Activated CD8-positive, alpha-beta memory T cell treated with anti-CD3 and anti-CD28 coated beads, Interleukin-2, amount 50 U/mL, for 24 hours (primary cell): Measurements from ENCODE around the gene WNT16.
"Not testable (repeated sequence)": the region's sequence is repeated elsewhere in the genome, so short reads cannot be mapped to it uniquely, and the experiment has no call there.

ENCODE experiments used
- DNase-seq: peaks from one replicate; pipeline ENCODE4 v3.0.0-alpha.2; 2020; ENCODE audit errors: extremely low read depth

Gene WNT16, protein sequence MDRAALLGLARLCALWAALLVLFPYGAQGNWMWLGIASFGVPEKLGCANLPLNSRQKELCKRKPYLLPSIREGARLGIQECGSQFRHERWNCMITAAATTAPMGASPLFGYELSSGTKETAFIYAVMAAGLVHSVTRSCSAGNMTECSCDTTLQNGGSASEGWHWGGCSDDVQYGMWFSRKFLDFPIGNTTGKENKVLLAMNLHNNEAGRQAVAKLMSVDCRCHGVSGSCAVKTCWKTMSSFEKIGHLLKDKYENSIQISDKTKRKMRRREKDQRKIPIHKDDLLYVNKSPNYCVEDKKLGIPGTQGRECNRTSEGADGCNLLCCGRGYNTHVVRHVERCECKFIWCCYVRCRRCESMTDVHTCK

DNA sequence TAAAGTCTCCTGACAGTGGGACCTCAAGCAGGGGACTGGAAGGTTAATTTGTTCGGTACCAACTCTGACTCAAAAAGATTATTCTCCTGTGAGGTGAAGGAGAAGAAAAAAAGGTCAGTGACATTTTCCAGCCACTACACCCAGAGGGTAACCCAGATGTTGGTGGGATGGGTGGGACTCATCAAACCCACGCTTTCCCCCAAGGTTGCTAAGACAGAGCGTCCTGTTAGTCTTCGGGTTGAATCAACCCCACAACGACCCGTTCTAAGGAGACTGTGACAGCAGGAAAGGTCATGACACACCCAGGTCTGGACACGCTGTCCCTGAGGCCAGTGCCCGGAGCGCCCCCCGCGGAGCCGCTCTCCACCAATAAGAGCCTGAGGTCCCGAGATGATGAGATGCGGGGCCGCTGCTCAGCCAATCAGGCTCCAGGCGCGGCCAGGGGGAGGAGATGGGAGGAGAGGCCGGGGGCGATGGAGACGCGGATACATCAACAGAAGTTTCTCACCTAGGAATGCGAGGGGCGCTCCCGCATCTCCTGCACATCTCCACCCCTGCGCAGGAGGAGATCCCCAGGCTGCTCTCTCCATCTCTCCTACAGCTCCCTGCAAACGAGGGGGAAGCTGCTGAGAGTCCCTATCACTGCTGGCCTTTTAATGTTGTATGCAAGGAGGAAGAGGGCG lies at the start of gene WNT16:
Gene WNT16, plus strand, starts transcription at position 493 of the 683 bp plus-strand sequence. CDS start 293 bp downstream, outside the sequence.
- DNase-seq, result no peak

- DNase-seq, result no peak
Observed at GRCh38 chr7:121279060-121279620, 49.7 kb upstream of the WNT16 start.

GRCh38 chr7:121279822-121280221 lies 49.0 kb upstream of the WNT16 start:
- DNase-seq, result no peak

DNA sequence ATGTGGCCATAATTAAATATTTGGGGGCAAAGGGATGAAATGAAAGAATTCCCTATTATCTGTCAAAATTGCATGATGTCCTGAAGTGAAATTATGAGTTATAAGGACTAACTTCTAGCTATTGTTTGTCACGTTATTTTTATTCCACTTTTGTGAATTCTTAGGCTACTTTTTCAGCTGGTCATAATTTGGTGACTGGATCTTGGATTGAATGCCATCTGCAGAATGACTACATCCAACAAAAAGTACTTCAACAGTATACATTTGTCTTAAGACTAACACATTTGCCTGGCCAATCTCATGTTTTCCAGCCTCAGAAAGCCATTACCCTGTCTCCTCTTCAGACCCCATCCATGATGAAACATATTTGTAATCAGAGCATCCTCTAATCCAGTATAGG lies 48.1 kb upstream of the WNT16 start:
- DNase-seq, result no peak

DNA sequence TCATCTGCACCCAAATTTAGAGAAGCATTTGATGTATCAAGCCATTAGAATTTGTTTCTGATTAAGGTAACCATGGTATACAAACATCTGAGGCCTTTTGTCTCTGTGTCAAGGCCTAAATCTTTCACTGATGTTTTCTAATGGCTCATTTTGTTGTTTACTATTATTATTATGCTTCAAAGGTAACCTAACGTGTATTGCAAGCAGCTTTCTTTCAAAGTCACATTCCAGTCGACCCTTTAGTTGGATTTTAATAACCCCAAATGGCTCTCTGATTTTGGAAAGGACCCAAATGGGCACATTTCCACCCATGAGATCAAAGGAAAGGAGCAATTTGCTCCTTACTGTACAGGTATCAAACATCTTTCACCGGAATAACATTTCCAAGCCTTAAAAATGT lies 46.7 kb upstream of the WNT16 start:
- DNase-seq, result no peak

DNA sequence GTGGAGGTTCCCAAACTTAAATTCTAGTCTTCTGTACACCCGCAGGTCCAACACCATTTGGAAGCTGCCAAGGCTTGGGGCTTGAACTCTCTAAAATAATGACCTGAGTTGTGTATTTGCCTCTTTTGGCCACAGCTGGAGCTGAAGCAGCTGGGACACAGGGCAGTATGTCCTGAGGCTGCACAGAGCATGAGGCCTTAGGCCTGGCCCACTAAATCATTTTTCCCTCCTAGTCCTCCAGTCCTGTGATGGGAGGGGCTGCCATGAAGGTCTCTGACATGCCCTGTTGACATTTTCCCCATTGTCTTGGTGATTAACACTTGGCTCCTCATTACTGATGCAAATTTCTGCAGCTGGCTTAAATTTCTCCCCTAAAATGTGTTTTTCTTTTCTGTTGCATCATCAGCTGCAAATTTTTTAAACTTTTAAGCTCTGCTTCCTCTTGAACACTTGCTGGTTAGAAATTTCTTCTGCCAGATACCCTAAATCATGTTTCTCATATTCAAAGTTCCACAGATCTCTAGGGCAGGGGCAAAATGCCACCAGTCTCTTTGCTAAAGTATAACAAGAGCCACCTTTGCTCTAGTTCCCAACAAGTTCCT lies 43.6 kb upstream of the WNT16 start:
- no peak for DNase-seq

GRCh38 chr7:121286186-121286585 lies 42.6 kb upstream of the WNT16 start:
- DNase-seq, result no peak

GRCh38 chr7:121286742-121287734 lies 41.8 kb upstream of the WNT16 start:
- DNase-seq, result no peak

DNA sequence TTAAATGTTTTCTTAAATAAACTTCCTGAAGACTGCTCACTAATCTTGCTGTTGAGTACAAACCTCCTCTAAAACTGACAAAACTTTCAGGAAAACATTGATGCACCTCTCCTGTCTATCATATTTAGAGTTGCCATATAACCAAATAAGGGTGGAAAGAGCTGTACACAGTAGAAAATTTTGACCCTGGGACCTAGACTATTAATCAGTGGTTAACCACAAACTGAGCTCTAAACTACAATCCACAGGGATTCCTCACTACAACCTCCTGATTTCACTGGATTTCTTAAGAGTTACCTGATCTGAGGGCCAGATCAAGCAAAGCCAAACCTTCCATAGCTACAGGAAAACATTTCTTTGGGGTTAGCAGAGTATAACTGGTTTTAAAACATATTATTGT lies 39.9 kb upstream of the WNT16 start:
- DNase-seq, result no peak

GRCh38 chr7:121289930-121290329 lies 38.9 kb upstream of the WNT16 start:
- not testable (repeated sequence) for DNase-seq

DNA sequence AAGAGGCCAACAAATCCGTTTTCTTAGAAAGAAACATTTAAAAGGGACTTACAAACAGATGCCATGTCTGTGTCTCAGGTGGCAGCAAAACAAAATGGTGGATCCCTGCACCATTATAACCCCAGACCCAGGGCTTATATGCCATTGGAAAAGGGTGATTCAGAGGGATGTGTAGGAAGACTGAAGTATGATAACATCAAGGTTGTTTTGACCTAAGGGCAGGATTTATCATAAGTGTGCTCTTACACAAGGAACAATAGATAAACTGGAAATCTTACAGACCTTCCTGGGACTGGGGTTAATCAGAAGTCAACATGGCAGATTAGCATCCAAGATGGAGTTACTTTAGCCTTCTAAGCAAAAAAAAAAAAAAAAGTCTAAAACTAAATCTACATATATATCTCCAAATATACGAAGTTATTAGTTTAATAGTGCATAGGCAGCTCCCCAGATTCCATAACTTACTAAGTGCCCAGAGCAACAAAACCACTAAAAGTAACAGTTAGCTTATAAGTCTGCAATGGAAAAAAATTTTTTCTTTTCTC lies 34.3 kb upstream of the WNT16 start:
- DNase-seq, result no peak

- DNase-seq, result no peak
Observed at GRCh38 chr7:121297843-121298242, 31.0 kb upstream of the WNT16 start.

DNA sequence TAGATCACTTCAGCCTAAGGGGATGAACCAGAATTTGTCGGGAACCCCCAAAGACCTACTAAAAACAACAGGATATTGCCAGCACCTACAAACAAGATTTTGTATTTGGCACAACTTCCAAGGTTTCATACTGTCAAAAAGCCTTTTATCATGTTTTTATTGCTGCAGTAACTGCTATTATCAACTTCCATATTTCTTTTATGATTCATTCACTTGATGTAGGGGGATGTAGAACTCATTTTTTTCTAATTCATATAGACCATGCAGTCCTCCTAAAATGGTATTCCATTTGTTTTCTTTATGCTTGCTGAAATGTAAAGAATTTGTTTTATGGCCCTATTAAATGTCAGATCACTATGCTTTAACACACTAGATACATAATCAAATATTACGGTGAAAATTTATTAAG lies 30.0 kb upstream of the WNT16 start:
- no peak for DNase-seq

DNA sequence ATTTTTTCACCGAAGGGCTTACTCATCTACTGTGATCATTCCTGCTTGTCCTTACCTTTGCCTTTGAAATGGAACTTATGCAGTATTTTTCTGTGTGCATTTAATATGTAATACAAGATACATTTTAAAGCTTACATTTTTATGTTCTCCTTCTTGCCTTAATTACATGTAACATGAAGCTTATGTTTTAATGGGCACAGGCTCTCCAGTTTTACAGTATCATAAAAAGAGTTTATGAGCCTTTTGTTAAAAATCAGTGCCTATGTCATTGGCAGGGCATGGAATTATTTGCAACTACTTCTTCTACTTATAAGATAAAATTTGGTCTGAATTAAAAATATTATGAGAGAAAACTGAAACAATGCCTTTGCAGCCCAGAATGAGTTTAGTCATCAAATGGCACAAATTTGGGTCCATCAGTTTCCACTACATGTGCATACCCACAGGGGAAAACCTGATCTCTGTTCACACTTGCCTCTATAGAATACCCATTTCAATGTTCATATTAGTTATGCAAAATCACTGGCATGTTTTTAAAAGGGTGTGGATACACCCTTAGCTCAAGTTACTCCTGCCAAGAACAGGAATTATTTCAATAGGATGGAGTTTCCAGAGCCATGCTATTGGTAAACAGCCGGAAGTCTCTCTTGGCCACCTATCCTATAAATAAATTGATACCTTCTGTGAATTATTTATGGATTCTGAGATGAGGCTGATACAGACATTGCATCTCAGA lies 27.9 kb upstream of the WNT16 start:
- no peak for DNase-seq

GRCh38 chr7:121301446-121302213 lies 27.2 kb upstream of the WNT16 start:
- no peak for DNase-seq

GRCh38 chr7:121302214-121302745 lies 26.5 kb upstream of the WNT16 start:
- no peak for DNase-seq

DNA sequence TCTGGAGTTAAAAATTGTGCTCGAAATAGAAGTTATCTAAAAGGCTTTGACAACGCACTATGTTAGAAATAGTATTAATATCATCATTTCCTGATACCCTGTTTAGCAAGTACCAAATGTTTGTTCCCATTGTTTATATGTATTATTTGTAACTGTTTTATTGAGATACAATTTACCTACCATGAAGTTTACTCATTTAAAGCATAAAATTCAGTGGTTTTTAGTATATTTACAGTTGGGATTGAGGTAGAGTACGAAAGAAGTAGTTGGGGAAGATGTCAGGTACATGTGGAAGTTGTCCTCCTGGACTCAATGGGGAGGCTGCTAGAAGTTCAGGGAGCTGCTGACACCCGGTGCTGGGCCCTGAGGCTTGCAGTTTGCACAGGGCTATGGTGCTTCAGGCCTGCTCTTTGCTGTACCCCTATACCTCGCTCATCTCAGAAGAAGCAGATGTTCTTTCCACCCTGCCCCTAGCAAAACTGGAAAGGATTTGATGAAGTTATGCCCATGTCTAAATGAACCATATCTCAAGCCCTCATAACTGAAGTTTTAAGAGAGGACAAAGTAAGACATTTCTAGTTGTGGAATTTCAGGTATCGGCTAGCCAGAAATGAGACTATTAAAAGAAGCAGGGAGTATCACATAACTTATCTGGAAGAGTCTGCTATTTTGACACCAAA lies 25.2 kb upstream of the WNT16 start:
- no peak for DNase-seq

DNA sequence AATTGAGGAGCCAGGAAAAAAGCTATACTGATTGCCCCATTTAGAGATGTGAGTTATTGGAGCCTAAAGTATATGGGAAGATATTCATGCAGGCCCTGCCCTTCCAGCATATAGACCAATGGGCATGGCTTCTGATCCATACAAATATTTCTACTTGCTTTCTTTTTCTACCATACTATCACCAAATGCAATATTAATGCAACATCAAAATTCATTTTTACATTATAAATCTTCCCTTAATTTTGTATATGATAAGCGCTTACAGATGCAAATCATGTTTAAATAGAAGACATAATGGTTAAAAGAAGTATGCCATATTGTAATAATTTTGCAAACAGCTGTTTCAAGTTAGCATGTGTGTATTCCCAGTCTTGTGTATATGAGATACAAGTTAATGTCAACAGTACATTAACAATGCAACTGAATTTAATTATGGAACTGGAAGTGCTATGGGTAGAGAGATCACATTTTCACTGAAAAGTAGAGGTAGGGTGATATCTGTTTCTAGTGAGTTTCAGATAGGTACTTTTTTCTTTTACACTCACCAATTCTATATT lies 24.6 kb upstream of the WNT16 start:
- DNase-seq, result no peak
